Measurements from ENCODE around the gene SFXN5. TPM values are rescaled to one million over a fixed set of nuclear protein-coding genes. Genes with fewer than 3 reads are reported as not detected.

Gene SFXN5
- total RNA-seq, 1 donor from 2014 or later, result 20.2 TPM

DNA sequence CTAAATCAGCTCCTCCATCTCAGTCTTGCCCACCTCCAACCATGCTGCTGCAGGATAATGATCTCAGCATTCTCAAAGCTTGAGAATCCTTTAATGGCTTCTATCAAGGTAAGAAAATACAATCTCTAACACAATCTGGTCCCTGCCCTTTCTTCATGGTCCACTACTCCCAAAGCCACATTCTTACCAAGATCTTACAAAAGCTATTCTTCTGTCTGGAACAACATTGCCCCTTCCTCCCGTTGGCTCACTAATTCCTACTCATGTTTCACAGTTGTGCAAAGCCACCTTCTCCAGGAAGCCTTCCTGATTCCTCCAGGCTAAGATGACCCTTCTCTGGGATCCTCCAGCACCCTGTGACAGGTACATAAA is 5.9 kb upstream of the SFXN5 start:
- H3K4me3 Mint-ChIP-seq, result no peak overlapping the region
- no peak for TF ChIP-seq CTCF (IDR thresholded peaks at IDR 0.05; ENCODE audit: unreplicated experiment)
- H3K27ac Mint-ChIP-seq, result no peak overlapping the region
- peaks cover 7% of the 10 kb centered on the region for H3K36me3 Mint-ChIP-seq
- no peaks in the 10 kb centered on the region for H3K27me3 Mint-ChIP-seq (ENCODE audit: low read depth)
- DNase-seq (ENCODE audit: low spot score in 2 of 2, unreplicated experiment in 2 of 2), result no peak
- peaks cover 10% of the 10 kb centered on the region for H3K4me1 Mint-ChIP-seq
- no peaks in the 10 kb centered on the region for H3K9me3 Mint-ChIP-seq

DNA sequence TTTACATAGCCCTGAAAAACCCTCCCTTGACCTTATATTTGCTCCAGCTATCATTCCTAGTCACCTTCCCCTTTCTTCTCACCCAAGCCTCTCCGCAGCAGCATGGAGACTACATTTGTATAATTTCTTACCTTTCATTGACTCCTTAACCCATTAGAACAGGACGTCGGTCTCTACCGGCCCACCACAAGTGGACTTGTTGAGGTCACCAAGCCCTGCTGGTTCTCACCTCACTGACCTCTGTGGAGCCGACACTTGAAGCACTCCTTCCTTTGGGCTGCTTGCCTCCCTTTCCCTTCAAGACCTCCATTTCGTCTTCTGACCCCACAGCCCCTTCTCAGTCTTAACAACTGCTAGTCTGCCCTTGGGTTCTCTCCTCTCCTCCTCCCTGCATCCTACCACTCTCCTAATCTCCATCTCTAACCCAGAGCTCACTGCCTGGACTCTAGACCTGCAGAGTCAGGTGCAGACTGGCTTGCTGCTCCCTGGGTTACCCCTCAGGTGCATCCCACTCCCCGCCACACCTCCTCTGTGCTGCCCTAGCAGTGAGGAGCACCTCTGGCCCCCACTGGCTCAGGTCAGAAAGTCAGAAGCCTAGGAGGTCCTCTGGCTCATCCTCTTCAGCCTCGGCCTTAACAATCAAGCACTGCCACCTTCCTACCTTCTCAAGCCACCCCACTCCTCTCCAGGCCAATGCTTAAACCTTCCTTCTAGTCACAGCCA is 5.3 kb upstream of the SFXN5 start:
- Mint-ChIP-seq H3K27ac (no peak overlapping the region), H3K27me3 (ENCODE audit: low read depth) (no peaks in the 10 kb centered on the region), H3K4me3 (no peak overlapping the region), H3K36me3 (peaks cover 7% of the 10 kb centered on the region), H3K4me1 (peaks cover 16% of the 10 kb centered on the region), H3K9me3 (no peaks in the 10 kb centered on the region)
- no peak for TF ChIP-seq CTCF (IDR thresholded peaks at IDR 0.05; ENCODE audit: unreplicated experiment)
- no peak for DNase-seq (ENCODE audit: low spot score in 2 of 2, unreplicated experiment in 2 of 2)

DNA sequence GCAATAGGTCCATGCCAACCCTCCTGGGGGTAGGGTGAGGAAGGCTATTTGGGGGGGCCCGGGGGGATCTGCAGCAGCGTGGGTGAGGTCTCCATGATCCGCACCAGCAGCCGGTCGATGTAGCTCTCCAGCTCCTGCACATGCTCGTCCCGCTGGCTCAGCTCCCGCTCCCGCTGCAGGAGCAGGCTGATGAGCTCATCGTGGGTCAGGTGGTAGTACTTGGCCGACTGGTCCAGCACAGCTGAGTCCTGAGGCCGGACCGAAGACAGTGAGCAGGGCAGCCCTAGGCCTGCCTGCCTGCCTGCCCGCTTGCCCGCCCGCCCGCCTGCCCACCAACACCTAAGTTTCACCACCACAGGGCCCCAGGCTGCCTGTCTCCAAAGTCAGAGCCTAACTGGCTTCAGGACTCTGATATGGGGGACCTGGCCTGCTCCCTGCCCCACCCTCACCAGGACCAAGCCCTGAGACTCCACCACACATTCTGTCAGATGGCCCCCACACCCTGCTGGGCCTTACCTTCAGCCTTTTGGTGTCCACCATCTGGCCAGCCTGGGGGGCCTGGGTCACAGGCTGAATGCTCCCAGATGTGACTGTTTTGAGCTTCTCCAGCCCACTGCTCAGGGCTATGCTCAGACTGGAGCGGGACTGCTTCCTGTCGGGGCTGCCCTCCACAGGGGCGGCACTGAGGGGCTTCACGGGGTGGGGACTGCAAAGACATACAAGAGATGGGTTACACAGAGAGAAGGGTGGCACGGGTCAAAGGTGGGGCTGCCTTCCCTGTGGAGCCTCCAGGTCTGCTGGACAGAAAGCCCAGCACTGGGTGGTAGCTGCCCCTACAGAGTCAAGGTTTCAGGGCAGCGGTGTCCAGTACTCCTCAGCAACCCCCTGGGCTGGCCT is 4.2 kb upstream of the SFXN5 start:
- no peak for TF ChIP-seq CTCF (IDR thresholded peaks at IDR 0.05; ENCODE audit: unreplicated experiment)
- Mint-ChIP-seq H3K4me1 (peaks cover 11% of the 10 kb centered on the region), H3K27ac (no peak overlapping the region), H3K27me3 (ENCODE audit: low read depth) (no peaks in the 10 kb centered on the region), H3K36me3 (peaks cover 7% of the 10 kb centered on the region), H3K4me3 (no peak overlapping the region), H3K9me3 (no peaks in the 10 kb centered on the region)
- DNase-seq (ENCODE audit: low spot score in 2 of 2, unreplicated experiment in 2 of 2), result no peak

GRCh38 chr2:73074110-73075069 is 2.9 kb upstream of the SFXN5 start:
- Mint-ChIP-seq H3K36me3 (peaks cover 7% of the 10 kb centered on the region), H3K4me1 (peaks cover 20% of the 10 kb centered on the region), H3K27ac (no peak overlapping the region), H3K4me3 (no peak overlapping the region), H3K27me3 (ENCODE audit: low read depth) (no peaks in the 10 kb centered on the region), H3K9me3 (no peaks in the 10 kb centered on the region)
- TF ChIP-seq CTCF (IDR thresholded peaks at IDR 0.05; ENCODE audit: unreplicated experiment), result no peak
- no peak for DNase-seq (ENCODE audit: low spot score in 2 of 2, unreplicated experiment in 2 of 2)

DNA sequence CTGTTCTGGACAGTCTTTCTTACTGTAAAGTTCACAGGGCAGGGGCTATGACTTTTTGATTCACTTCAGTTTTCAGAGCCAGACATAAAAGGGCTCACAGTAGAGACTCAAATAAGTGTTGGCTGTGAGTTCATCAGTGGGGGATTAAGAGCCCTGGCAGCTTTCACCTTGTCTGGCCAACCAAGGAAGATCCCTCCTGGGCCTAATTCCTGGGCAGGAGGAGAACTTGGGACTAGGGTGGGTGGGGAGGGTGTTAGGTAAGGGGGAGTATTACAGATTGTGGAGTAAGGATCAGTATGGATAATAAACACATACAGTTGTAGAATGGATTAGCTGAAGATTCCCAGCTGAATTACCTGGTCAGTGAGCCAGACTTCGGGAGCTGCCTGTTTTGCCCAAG is 904 bp upstream of the SFXN5 start:
- Mint-ChIP-seq H3K4me1 (peaks cover 29% of the 10 kb centered on the region), H3K9me3 (no peaks in the 10 kb centered on the region), H3K36me3 (peaks cover 3% of the 10 kb centered on the region), H3K27me3 (ENCODE audit: low read depth) (no peaks in the 10 kb centered on the region), H3K4me3 (peak overlapping the region; percentile 91), H3K27ac (peak overlapping the region; percentile 95)
- no peak for DNase-seq (ENCODE audit: low spot score in 2 of 2, unreplicated experiment in 2 of 2)
- TF ChIP-seq CTCF (IDR thresholded peaks at IDR 0.05; ENCODE audit: unreplicated experiment), result no peak
